Mononuclear cell (primary cell): ENCODE measurements around the gene TMED4. TPM values are rescaled to one million over a fixed set of nuclear protein-coding genes. Genes with fewer than 3 reads are reported as not detected.

Experiments
- H3K27me3 ChIP-seq: 2 replicates; pipeline ENCODE4 v1.6.0; 2011; ENCODE audit warnings: low read length, control low read depth; ENCODE audit not compliant: insufficient read depth
- H3K4me1 ChIP-seq: 2 replicates; pipeline ENCODE4 v1.5.1; 2011; ENCODE audit warnings: mild to moderate bottlenecking, low read length, control low read depth; ENCODE audit not compliant: insufficient read depth
- H3K4me3 ChIP-seq: 2 replicates; pipeline ENCODE4 v1.5.1; 2011; ENCODE audit warnings: mild to moderate bottlenecking, low read length, moderate library complexity
- H3K9me3 ChIP-seq: 2 replicates; pipeline ENCODE4 v1.5.1; 2011; ENCODE audit warnings: low read depth, mild to moderate bottlenecking, control low read depth, low read length
- total RNA-seq: library from RNA; depleted of rRNA; stranded (reverse); fragments of >200 nt; gene quantifications from one replicate; pipeline ENCODE4 v1.2.3, GENCODE V29; 2012

Gene TMED4
- total RNA-seq, 1 donor: 81.5 TPM

- H3K27me3 ChIP-seq: no peaks in the 10 kb centered on the region
- no peaks in the 10 kb centered on the region for H3K9me3 ChIP-seq
- H3K4me3 ChIP-seq: no peak overlapping the region
- H3K4me1 ChIP-seq: no peaks in the 10 kb centered on the region
Observed at GRCh38 chr7:44531421-44532380, 50.3 kb downstream of the TMED4 start.

- no peaks in the 10 kb centered on the region for H3K27me3 ChIP-seq
- H3K4me1 ChIP-seq: no peaks in the 10 kb centered on the region
- no peak overlapping the region for H3K4me3 ChIP-seq
- H3K9me3 ChIP-seq: no peaks in the 10 kb centered on the region
Observed at GRCh38 chr7:44530990-44531389, 51.0 kb downstream of the TMED4 start.

Other genes starting within 250 kb of the TMED4 start
- gene NUDCD3, start 91.6 kb downstream of the TMED4 start, total RNA-seq: 22.6 TPM
- gene NPC1L1, start 40.9 kb downstream of the TMED4 start, total RNA-seq: not detected
- gene DDX56, start 8.3 kb downstream of the TMED4 start, total RNA-seq: 34.5 TPM
- 17.2 TPM for gene OGDH, start 24.4 kb upstream of the TMED4 start, total RNA-seq
- 16.7 TPM for gene ZMIZ2, start 166.6 kb upstream of the TMED4 start, total RNA-seq
- 799 TPM for gene PPIA, start 214.4 kb upstream of the TMED4 start, total RNA-seq